Measurements from ENCODE around the gene GPR180.
"Not testable (repeated sequence)": the region's sequence is repeated elsewhere in the genome, so short reads cannot be mapped to it uniquely, and the experiment has no call there.

GPR180 gene

GRCh38 chr13:94596575-94596971 is 5.1 kb upstream of the GPR180 start:
- DNase-seq (ENCODE audit: low read depth, low spot score), result no peak

- DNase-seq (ENCODE audit: low read depth, low spot score), result no peak
These were observed 3.4 kb upstream of the GPR180 start for GRCh38 chr13:94598281-94598680.

DNA sequence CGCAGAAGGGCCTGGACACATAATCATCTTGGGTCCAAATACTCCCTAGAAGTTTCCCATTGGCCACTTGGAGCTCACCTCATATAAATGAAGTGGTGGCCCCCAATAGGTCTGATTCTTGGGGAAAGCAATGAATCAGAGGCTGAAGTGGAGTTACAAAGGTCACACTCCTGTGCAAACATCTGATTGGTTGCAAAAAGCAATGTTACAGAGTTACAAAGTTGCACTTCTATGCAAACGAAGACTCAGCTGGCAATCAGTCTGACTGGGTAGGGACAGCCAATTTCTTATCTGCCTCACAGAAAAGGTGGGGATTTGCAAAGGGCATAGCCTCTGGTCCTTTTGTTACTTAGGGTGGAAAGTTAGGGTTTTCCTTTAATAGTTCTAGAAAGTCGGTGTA is 1.8 kb upstream of the GPR180 start:
- no peak for DNase-seq (ENCODE audit: low read depth, low spot score)

- DNase-seq (ENCODE audit: low read depth, low spot score), result no peak
These were observed 810 bp downstream of the GPR180 start for GRCh38 chr13:94602467-94602866.

DNA sequence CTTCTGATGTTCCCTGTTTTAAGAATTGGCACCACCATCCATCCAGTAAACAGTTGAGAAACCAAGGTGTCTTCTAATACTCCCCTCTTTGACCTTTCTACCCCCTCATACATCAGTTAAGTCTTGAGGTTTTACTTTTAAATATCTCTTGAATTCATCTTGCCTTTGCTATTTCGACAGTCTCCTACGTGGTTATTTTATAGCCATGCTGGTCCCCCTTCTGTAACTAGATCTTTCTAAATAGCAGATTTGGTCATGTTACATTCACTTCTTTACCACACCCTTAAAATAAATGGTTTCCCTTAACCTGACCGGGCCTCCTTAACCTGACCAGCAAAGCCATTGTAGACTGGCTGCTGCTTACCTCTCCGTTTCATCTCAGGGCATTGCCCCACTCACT is 5.4 kb downstream of the GPR180 start:
- no peak for DNase-seq (ENCODE audit: low read depth, low spot score)

DNA sequence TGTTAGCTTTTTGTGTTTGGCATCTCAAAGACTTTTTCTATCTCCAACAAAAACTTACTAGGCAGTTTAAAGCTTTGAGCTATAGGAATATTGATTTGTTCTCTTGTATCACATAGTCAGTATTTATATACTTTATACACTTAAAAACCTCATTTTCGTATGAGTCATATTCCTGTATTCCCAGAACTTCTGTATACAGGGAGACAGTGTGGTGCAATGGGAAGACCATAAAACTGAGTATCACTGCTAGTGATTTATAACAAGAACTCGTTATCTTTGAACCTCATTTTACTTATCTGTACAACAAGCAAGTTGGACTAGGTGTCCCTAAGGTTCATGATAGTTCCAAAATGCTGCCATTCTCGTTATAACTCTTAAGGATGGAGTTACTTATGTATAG is 6.3 kb downstream of the GPR180 start:
- DNase-seq (ENCODE audit: low read depth, low spot score), result no peak

- no peak for DNase-seq (ENCODE audit: low read depth, low spot score)
These were observed 6.9 kb downstream of the GPR180 start for GRCh38 chr13:94608586-94608985.

DNA sequence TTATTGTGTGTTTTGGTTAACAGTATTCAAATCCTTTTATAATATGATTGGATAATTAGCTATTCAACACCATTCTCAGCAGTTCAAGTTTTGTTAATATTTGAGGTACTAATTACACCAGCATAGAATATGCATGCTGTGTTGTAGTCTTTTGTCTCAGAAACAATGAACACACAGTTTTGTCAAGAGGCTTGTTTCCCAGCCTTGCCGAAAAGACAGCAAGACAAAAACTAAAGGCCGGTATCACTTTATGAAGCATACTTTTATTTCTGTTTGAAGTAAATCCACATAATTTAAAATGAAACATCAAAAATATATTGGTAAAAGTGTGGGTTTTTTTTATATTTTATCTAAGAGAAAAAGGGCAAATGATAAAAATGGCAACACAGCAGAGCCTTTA is 7.5 kb downstream of the GPR180 start:
- DNase-seq (ENCODE audit: low read depth, low spot score), result no peak

- no peak for DNase-seq (ENCODE audit: low read depth, low spot score)
These were observed 8.8 kb downstream of the GPR180 start for GRCh38 chr13:94610475-94610874.

- DNase-seq (ENCODE audit: low read depth, low spot score), result no peak
These were observed 10.4 kb downstream of the GPR180 start for GRCh38 chr13:94612050-94612449.

- no peak for DNase-seq (ENCODE audit: low read depth, low spot score)
These were observed 11.4 kb downstream of the GPR180 start for GRCh38 chr13:94613051-94613450.

DNA sequence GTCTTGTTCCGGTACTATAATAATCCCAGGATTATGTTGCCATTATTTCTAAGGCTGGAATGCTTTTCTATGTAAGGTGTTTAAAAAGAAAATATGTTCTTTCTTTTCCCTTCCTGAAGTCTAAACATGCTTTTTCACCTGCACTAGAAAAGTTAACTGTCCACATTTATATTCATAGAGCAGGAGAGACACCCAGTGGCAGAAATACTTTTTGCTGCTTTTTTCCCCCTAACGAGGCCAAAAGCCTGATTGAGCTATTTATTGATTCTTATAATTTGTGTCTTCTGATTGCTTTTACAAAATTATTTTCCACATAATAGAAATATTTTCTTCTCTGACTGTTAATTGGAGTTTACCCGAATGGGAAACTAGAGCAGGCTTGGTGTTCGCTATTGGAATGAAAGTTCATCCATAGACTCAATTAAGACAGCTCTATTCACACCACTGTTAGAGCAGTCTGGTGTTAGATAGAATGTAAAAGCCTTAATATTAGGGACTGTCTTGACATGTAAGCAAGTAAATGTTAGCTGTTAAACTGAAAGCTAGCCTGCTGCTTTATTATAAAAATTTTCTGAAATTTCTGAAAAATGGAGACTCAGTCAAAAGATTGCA is 15.8 kb downstream of the GPR180 start:
- no peak for DNase-seq (ENCODE audit: low read depth, low spot score)

DNA sequence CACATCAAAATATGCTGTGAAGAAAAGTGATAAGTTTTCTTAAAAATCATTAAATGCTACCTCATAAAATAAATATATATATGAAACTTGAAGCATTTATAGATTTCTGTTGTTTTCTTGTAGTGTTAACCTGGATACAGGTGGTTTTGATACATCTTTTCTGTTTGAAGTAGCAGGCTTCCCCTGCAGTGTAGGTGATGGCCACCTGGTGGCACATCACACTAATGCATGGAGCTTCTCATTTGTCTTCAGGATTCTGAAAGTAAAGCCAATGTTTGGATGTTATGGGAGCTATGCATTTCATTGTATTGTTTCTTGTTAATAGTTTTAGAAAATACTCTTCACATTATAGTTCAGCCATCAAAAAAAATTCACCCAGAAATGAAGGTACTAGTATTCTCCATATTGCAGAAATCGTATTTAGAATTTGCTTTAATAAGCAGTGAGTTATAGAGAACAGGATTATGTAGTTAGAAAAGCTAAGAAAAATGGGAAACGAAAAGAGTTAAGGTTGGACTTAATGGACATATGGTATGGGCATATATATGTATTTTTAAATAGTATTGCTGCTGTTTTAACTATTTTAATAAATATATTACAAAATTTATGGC is 18.7 kb downstream of the GPR180 start:
- peak; percentile 30 for DNase-seq (ENCODE audit: low read depth, low spot score)

DNA sequence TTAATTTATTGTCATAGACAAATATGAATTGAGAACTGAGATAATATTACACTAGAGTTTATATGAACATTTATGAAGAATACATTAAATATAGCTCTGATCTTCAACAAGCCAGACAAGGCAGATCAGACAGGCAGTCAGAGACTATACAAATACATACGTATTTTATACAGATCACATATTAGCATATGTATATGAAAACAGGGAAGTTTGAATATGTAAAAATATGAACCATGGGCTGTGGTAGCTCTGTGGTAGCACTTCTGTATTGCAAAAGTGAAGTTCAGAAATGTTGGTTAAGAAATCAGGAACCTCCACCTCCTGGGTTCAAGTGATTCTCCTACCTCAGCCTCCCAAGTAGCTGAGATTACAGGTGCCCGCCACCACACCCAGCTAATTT is 20.7 kb downstream of the GPR180 start:
- DNase-seq (ENCODE audit: low read depth, low spot score), result no peak

- no peak for DNase-seq (ENCODE audit: low read depth, low spot score)
These were observed 21.7 kb downstream of the GPR180 start for GRCh38 chr13:94623316-94623715.

GRCh38 chr13:94630858-94631257 is 29.2 kb downstream of the GPR180 start:
- DNase-seq (ENCODE audit: low read depth, low spot score), result no peak

- DNase-seq (ENCODE audit: low read depth, low spot score), result peak; percentile 16
These were observed 30.7 kb downstream of the GPR180 start for GRCh38 chr13:94632226-94632980.

- DNase-seq (ENCODE audit: low read depth, low spot score), result not testable (repeated sequence)
These were observed 34.4 kb downstream of the GPR180 start for GRCh38 chr13:94636096-94636495.

GRCh38 chr13:94636942-94637578 is 35.4 kb downstream of the GPR180 start:
- DNase-seq (ENCODE audit: low read depth, low spot score), result no peak

GRCh38 chr13:94637677-94638076 is 36.0 kb downstream of the GPR180 start:
- not testable (repeated sequence) for DNase-seq (ENCODE audit: low read depth, low spot score)

DNA sequence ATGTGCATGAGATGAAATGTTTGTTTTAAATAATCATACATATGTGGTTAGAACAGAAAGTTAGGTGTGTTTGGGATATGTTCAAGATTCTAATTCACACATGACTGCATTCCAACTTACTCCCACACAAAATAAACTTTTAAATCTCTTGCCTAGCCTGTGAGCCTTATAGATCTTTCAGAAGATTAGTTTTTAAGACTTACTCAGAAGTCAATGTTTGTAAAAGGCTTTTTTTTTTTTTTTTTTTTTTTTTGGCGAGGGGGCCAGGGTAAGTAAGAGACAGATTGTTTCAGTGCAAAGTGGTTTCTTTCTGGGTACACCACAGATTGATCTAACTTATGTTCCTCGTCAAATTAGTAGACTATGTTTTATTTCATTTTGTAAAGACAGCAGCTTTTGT is 39.1 kb downstream of the GPR180 start:
- no peak for DNase-seq (ENCODE audit: low read depth, low spot score)

GRCh38 chr13:94641409-94641941 is 39.8 kb downstream of the GPR180 start:
- no peak for DNase-seq (ENCODE audit: low read depth, low spot score)
